Liver (tissue), 9 donors: ENCODE measurements around the gene PCYT1B. TPM values are rescaled to one million over a fixed set of nuclear protein-coding genes. Genes with fewer than 3 reads are reported as not detected.

Source experiments
- DNase-seq: peaks from one replicate; pipeline ENCODE4 v3.0.0-alpha.2; 2017; ENCODE audit warnings: low spot score
- H3K27ac ChIP-seq, 2 donors: one replicate each; pipeline ENCODE4 v1.7.0; 2013; ENCODE audit warnings: inconsistent platforms in 2 of 2, low read length in 2 of 2, control low read depth in 1 of 2, low read depth in 1 of 2, mild to moderate bottlenecking in 1 of 2
- H3K27me3 ChIP-seq, 4 donors: one replicate each; pipeline versions ENCODE4 v1.6.1 to v1.7.0; 2013; ENCODE audit warnings: low read length in 3 of 4, inconsistent platforms in 1 of 4, mild to moderate bottlenecking in 1 of 4, moderate library complexity in 1 of 4; ENCODE audit not compliant: control insufficient read depth in 4 of 4, insufficient read depth in 4 of 4
- H3K36me3 ChIP-seq, 4 donors: one replicate each; pipeline versions ENCODE4 v1.6.1 to v1.7.0; 2013; ENCODE audit warnings: low read length in 3 of 4, mild to moderate bottlenecking in 3 of 4, low read depth in 1 of 4, moderate library complexity in 1 of 4; ENCODE audit not compliant: control insufficient read depth in 4 of 4, insufficient read depth in 3 of 4
- H3K4me1 ChIP-seq, 4 donors: one replicate each; pipeline versions ENCODE4 v1.6.1 to v1.7.0; 2013; ENCODE audit warnings: low read length in 3 of 4, mild to moderate bottlenecking in 3 of 4, moderate library complexity in 1 of 4; ENCODE audit not compliant: control insufficient read depth in 4 of 4, insufficient read depth in 4 of 4
- H3K4me3 ChIP-seq, 3 donors: one replicate each; pipeline versions ENCODE4 v1.6.1 to v1.7.0; 2013; ENCODE audit warnings: low read length in 3 of 3, control low read depth in 1 of 3, low read depth in 1 of 3, mild to moderate bottlenecking in 1 of 3
- H3K9ac ChIP-seq, 2 donors: one replicate each; pipeline ENCODE4 v1.7.0; 2013; ENCODE audit warnings: low read length in 2 of 2, mild to moderate bottlenecking in 2 of 2, moderate library complexity in 2 of 2, control low read depth in 1 of 2, low read depth in 1 of 2
- H3K9me3 ChIP-seq, 4 donors: one replicate each; pipeline versions ENCODE4 v1.6.1 to v1.7.0; 2013; ENCODE audit warnings: low read length in 3 of 4; ENCODE audit not compliant: control insufficient read depth in 4 of 4
- EGR1 ChIP-seq, 2 donors: IDR thresholded peaks; 2 replicates each; pipeline ENCODE4 v1.6.1; 2016 to 2018; ENCODE audit warnings: antibody characterized with exemption in 2 of 2, low read depth in 2 of 2
- FOXA1 ChIP-seq: IDR thresholded peaks from 2 replicates; pipeline ENCODE4 v1.6.1; 2016; ENCODE audit warnings: antibody characterized with exemption
- FOXA2 ChIP-seq: IDR thresholded peaks from 2 replicates; pipeline ENCODE4 v1.6.1; 2016; ENCODE audit warnings: antibody characterized with exemption
- GABPA ChIP-seq, 2 donors: IDR thresholded peaks in 1 of 2; conservative IDR thresholded peaks in 1 of 2; 2 replicates each; pipeline ENCODE4 v1.6.1; 2016; ENCODE audit warnings: antibody characterized with exemption in 2 of 2, mild to moderate bottlenecking in 1 of 2, moderate library complexity in 1 of 2
- HNF4A ChIP-seq, 2 donors: conservative IDR thresholded peaks; 2 replicates each; pipeline ENCODE4 v1.6.1; 2016; ENCODE audit warnings: antibody characterized with exemption in 2 of 2, mild to moderate bottlenecking in 2 of 2
- HNF4G ChIP-seq: IDR thresholded peaks from 2 replicates; pipeline ENCODE4 v1.6.1; 2016; ENCODE audit warnings: antibody characterized with exemption
- JUND ChIP-seq, 2 donors: IDR thresholded peaks; 2 replicates each; pipeline ENCODE4 v1.6.1; 2016; ENCODE audit warnings: antibody characterized with exemption in 2 of 2
- NR2F2 ChIP-seq: IDR thresholded peaks from 2 replicates; pipeline ENCODE4 v1.6.1; 2016; ENCODE audit warnings: antibody characterized with exemption
- RAD21 ChIP-seq, 2 donors: IDR thresholded peaks; 2 replicates each; pipeline ENCODE4 v1.6.1; 2016; ENCODE audit warnings: antibody characterized with exemption in 2 of 2, mild to moderate bottlenecking in 2 of 2
- RXRA ChIP-seq, 2 donors: IDR thresholded peaks; 2 replicates each; pipeline ENCODE4 v1.6.1; 2017 to 2018; ENCODE audit warnings: antibody characterized with exemption in 2 of 2, mild to moderate bottlenecking in 1 of 2
- SP1 ChIP-seq: IDR thresholded peaks from 2 replicates; pipeline ENCODE4 v1.6.1; 2018; ENCODE audit warnings: antibody characterized with exemption, mild to moderate bottlenecking
- TAF1 ChIP-seq: conservative IDR thresholded peaks from 2 replicates; pipeline ENCODE4 v1.6.1; 2016; ENCODE audit warnings: antibody characterized with exemption, mild to moderate bottlenecking
- YY1 ChIP-seq: IDR thresholded peaks from 2 replicates; pipeline ENCODE4 v1.6.1; 2016; ENCODE audit warnings: antibody characterized with exemption, mild to moderate bottlenecking
- WGBS: extraction: QIAGEN DNeasy Blood & Tissue Kit; methylation state at CpG from one replicate; pipeline ENCODE4 v1.1.7; 2013; 5-methylcytosine and 5-hydroxymethylcytosine counted together
- polyA plus RNA-seq, 2 donors: library from polyadenylated mRNA; stranded (reverse) in 1 of 2; unstranded in 1 of 2; fragments of 200-250 nt in 1 of 2; fragments of >200 nt in 1 of 2; fragmentation: Nextera tagmentation in 1 of 2; extraction: Ambion mirVana in 1 of 2; gene quantifications; one replicate each; pipeline versions ENCODE4 v1.2.1 to v1.2.3, GENCODE V29; 2013 to 2015
- total RNA-seq, 2 donors: library from RNA; depleted of rRNA; stranded (reverse); fragments of >200 nt; gene quantifications; one replicate each; pipeline ENCODE4 v1.2.3, GENCODE V29; 2014
- TF ChIP-seq, protein P1 (sequence below): IDR thresholded peaks from 2 replicates; pipeline ENCODE4 v1.6.1; 2016; ENCODE audit warnings: antibody characterized with exemption
- TF ChIP-seq, protein P2 (sequence below): IDR thresholded peaks from 2 replicates; pipeline ENCODE4 v1.6.1; 2016; ENCODE audit warnings: antibody characterized with exemption
- TF ChIP-seq, protein P3 (sequence below): fragments of 150-350 bp; IDR thresholded peaks from 2 replicates; pipeline ENCODE4 v1.5.1; 2017; ENCODE audit warnings: improper control_type of control experiment, low read depth, low read length; ENCODE audit not compliant: missing input control
- TF ChIP-seq, protein P4 (sequence below): IDR thresholded peaks from 2 replicates; pipeline ENCODE4 v1.6.1; 2016; ENCODE audit warnings: antibody characterized with exemption, mild to moderate bottlenecking
- donor health status: healthy.
- donor health status: healthy.
- donor health status: healthy.
- donor health status: healthy.
- donor health status: healthy.

The PCYT1B gene
- total and polyA plus RNA-seq, 4 donors, result under 0.01 to 2.1 (median 0.06) TPM; not detected in 1

DNA sequence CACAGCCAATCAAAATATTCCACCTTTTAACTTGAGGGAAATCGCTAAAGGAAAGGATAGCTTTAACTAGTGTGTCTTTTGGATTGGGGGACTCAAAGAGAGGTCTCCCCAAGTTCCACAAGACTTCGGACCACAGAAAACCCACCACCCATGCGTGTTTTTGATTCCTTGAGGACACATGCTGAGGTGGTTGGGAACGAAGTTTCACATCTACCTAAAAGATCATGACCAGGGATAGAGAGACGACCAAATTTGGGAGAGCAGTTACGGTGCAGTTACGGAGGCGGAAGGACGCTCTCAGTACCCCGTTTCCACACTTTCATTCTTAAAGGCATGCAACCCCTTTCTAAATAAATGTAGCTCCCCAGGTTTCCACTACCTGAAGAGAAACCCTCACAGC, 1.1 kb downstream of the PCYT1B start:
- H3K4me1 ChIP-seq, result peaks cover 0 to 4% (median 2%) of the 10 kb centered on the region in 4 donors
- no peak overlapping the region for H3K27ac ChIP-seq
- H3K4me3 ChIP-seq, result no peak overlapping the region
- H3K9me3 ChIP-seq, result no peaks in the 10 kb centered on the region
- H3K9ac ChIP-seq, result no peak overlapping the region
- DNase-seq, result no peak
- no peaks in the 10 kb centered on the region for H3K36me3 ChIP-seq
- TF ChIP-seq, protein P1, sequence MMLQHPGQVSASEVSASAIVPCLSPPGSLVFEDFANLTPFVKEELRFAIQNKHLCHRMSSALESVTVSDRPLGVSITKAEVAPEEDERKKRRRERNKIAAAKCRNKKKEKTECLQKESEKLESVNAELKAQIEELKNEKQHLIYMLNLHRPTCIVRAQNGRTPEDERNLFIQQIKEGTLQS, result no peak
- TF ChIP-seq, protein P2, sequence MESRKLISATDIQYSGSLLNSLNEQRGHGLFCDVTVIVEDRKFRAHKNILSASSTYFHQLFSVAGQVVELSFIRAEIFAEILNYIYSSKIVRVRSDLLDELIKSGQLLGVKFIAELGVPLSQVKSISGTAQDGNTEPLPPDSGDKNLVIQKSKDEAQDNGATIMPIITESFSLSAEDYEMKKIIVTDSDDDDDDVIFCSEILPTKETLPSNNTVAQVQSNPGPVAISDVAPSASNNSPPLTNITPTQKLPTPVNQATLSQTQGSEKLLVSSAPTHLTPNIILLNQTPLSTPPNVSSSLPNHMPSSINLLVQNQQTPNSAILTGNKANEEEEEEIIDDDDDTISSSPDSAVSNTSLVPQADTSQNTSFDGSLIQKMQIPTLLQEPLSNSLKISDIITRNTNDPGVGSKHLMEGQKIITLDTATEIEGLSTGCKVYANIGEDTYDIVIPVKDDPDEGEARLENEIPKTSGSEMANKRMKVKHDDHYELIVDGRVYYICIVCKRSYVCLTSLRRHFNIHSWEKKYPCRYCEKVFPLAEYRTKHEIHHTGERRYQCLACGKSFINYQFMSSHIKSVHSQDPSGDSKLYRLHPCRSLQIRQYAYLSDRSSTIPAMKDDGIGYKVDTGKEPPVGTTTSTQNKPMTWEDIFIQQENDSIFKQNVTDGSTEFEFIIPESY, result no peak
- TF ChIP-seq FOXA1, result no peak
- no peak for TF ChIP-seq RAD21 (IDR thresholded peaks at IDR 0.05)
- no peak for TF ChIP-seq HNF4G
- TF ChIP-seq, protein P3, sequence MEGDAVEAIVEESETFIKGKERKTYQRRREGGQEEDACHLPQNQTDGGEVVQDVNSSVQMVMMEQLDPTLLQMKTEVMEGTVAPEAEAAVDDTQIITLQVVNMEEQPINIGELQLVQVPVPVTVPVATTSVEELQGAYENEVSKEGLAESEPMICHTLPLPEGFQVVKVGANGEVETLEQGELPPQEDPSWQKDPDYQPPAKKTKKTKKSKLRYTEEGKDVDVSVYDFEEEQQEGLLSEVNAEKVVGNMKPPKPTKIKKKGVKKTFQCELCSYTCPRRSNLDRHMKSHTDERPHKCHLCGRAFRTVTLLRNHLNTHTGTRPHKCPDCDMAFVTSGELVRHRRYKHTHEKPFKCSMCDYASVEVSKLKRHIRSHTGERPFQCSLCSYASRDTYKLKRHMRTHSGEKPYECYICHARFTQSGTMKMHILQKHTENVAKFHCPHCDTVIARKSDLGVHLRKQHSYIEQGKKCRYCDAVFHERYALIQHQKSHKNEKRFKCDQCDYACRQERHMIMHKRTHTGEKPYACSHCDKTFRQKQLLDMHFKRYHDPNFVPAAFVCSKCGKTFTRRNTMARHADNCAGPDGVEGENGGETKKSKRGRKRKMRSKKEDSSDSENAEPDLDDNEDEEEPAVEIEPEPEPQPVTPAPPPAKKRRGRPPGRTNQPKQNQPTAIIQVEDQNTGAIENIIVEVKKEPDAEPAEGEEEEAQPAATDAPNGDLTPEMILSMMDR, result no peak
- TF ChIP-seq RXRA (IDR thresholded peaks at IDR 0.05), result no peak
- TF ChIP-seq, protein P4, sequence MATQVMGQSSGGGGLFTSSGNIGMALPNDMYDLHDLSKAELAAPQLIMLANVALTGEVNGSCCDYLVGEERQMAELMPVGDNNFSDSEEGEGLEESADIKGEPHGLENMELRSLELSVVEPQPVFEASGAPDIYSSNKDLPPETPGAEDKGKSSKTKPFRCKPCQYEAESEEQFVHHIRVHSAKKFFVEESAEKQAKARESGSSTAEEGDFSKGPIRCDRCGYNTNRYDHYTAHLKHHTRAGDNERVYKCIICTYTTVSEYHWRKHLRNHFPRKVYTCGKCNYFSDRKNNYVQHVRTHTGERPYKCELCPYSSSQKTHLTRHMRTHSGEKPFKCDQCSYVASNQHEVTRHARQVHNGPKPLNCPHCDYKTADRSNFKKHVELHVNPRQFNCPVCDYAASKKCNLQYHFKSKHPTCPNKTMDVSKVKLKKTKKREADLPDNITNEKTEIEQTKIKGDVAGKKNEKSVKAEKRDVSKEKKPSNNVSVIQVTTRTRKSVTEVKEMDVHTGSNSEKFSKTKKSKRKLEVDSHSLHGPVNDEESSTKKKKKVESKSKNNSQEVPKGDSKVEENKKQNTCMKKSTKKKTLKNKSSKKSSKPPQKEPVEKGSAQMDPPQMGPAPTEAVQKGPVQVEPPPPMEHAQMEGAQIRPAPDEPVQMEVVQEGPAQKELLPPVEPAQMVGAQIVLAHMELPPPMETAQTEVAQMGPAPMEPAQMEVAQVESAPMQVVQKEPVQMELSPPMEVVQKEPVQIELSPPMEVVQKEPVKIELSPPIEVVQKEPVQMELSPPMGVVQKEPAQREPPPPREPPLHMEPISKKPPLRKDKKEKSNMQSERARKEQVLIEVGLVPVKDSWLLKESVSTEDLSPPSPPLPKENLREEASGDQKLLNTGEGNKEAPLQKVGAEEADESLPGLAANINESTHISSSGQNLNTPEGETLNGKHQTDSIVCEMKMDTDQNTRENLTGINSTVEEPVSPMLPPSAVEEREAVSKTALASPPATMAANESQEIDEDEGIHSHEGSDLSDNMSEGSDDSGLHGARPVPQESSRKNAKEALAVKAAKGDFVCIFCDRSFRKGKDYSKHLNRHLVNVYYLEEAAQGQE, result no peak
- TF ChIP-seq YY1, result no peak
- 18% methylated on average over 10 of the region's 10 CpGs for WGBS
- peaks cover 0 to 7% (median 1%) of the 10 kb centered on the region in 4 donors for H3K27me3 ChIP-seq

DNA sequence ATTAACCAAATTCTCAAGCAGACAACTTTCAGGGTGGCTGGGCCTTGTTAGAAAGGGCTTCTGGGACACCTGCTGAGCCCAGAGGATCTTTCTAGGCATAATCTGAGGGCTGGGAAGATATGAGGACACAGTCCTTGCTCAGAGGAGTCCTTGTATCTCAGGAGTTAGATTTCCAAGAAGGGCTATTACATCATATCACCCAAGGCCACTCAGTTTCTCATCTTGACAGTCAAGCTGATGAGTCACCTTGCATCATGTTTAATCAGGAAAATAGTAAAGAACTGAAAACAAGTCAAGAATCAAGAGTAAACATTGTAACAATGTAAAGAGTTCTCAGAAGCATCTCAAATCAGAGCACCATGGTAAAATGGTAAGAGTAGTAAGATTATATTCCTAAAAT, 4.0 kb downstream of the PCYT1B start:
- no peak for DNase-seq
- Histone ChIP-seq H3K27ac (no peak overlapping the region), H3K4me3 (no peak overlapping the region), H3K4me1 (peaks cover 0 to 4% (median 2%) of the 10 kb centered on the region in 4 donors), H3K36me3 (no peaks in the 10 kb centered on the region), H3K9me3 (no peaks in the 10 kb centered on the region), H3K27me3 (peaks cover 0 to 3% (median 1%) of the 10 kb centered on the region in 4 donors), H3K9ac (no peak overlapping the region)
- TF ChIP-seq RAD21 (IDR thresholded peaks at IDR 0.05), result no peak
- no peak for TF ChIP-seq HNF4A (conservative IDR thresholded peaks at IDR 0.05)
- TF ChIP-seq FOXA2, result no peak
- TF ChIP-seq, protein P3, result no peak
- no peak for TF ChIP-seq RXRA (IDR thresholded peaks at IDR 0.05)
- TF ChIP-seq, protein P2, result no peak
- no peak for TF ChIP-seq GABPA (IDR thresholded peaks at IDR 0.05 in 1 of 2, conservative IDR thresholded peaks at IDR 0.05 in 1 of 2)
- TF ChIP-seq YY1, result no peak
- no peak for TF ChIP-seq EGR1 (IDR thresholded peaks at IDR 0.05; ENCODE audit: low read depth in 2 of 2)
- no peak for TF ChIP-seq SP1
- TF ChIP-seq, protein P4, result no peak
- TF ChIP-seq JUND (IDR thresholded peaks at IDR 0.05), result no peak
- no peak for TF ChIP-seq TAF1
- TF ChIP-seq NR2F2, result no peak
